ENCODE measurements around the gene WDR90. TPM values are rescaled to one million over a fixed set of nuclear protein-coding genes. Genes with fewer than 3 reads are reported as not detected.

The WDR90 gene
- total RNA-seq, 4 donors from 2014 or later: 23.0 to 166 (median 90.2) TPM

DNA sequence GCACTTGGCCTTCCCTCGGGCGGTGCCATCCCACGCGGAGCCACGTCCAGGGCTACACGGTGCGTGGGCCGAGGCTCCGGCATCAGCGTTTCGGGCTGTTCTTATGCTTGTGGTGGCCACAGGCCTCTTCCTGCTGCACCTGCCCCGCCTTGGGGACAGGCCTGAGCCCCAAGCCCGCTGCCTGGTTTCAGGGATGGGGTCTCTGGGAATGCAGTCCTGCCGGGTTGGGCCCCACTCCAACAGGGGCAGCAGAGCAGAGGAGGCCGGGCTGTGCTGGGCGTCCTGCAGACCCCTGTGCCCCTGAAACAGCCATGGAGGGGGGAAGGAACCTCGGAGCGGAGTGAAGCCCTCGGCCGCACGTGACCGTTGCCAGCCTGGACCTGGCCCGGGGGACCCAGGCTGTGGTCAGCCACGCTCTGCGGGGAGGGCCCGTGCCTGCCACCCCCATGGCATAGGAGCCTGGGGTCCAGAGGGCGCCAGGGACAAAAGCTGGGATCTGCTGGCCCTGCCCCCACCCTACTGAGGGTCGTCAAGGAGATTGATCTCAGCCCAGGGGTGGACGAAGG, 18.8 kb upstream of the WDR90 start:
- H3K27ac ChIP-seq: no peak overlapping the region
- intact Hi-C loops (cut with DNase I; ENCODE audit: low total_unique reads) (loop anchor here (2.0 kb wide), 1 partner anchor 36 kb away; no protein-coding TSS in a partner anchor), in situ Hi-C loops (cut with MboI; ENCODE audit: low pct_ligation_motif_present in 1 of 4, low pct_unique_long_range_greater_than_20kb in 1 of 4, low sequenced_read_pairs in 3 of 4) (no loop called here)
- H3K27me3 ChIP-seq: no peaks in the 10 kb centered on the region
- peaks cover 5 to 19% (median 18%) of the 10 kb centered on the region in 4 donors for H3K4me1 ChIP-seq
- 57% methylated on average over 17 of the region's 29 CpGs; no CpG with 5 or more reads in 1 of the 2 donors for WGBS, 2 donors (ENCODE audit: low coverage in 1 of 2)
- H3K4me3 ChIP-seq: no peak overlapping the region
- no peak for DNase-seq
- H3K9me3 ChIP-seq: no peaks in the 10 kb centered on the region
- TF ChIP-seq, protein P1, sequence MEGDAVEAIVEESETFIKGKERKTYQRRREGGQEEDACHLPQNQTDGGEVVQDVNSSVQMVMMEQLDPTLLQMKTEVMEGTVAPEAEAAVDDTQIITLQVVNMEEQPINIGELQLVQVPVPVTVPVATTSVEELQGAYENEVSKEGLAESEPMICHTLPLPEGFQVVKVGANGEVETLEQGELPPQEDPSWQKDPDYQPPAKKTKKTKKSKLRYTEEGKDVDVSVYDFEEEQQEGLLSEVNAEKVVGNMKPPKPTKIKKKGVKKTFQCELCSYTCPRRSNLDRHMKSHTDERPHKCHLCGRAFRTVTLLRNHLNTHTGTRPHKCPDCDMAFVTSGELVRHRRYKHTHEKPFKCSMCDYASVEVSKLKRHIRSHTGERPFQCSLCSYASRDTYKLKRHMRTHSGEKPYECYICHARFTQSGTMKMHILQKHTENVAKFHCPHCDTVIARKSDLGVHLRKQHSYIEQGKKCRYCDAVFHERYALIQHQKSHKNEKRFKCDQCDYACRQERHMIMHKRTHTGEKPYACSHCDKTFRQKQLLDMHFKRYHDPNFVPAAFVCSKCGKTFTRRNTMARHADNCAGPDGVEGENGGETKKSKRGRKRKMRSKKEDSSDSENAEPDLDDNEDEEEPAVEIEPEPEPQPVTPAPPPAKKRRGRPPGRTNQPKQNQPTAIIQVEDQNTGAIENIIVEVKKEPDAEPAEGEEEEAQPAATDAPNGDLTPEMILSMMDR (IDR thresholded peaks at IDR 0.05): no peak
- TF ChIP-seq POLR2A (IDR thresholded peaks at IDR 0.05) (no peak), POLR2AphosphoS5 (IDR thresholded peaks at IDR 0.05) (no peak), EP300 (IDR thresholded peaks at IDR 0.05; ENCODE audit: low read depth) (no peak)
- no peaks in the 10 kb centered on the region for H3K36me3 ChIP-seq

DNA sequence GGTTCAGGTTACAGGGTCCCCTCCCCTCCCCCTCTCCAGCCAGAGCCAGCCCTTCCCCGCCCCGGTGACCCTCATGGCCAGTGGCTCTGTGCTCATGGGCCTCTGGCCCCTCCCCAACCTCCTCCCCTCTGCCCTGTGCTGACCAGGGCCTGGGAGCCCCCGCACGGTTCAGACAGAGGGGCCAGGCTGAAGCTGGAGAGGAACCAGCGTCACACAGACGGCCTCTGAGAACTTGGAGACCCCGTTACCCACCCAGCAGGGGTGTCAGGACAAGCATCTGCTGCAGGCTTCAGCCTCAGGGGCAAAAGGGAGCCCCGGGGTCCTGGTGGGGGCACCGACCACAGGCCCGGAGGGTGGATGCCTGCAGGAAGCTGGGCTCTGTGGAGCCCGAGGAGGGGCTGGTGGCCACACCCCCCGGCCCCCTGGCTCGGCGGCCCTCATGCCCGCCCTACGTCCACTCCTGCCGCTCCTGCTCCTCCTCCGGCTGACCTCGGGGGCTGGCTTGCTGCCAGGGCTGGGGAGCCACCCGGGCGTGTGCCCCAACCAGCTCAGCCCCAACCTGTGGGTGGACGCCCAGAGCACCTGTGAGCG, 18.3 kb upstream of the WDR90 start, which contains the start of gene WFIKKN1:
Gene WFIKKN1, plus strand, starts transcription at position 171 of the 591 bp plus-strand sequence. Its CDS starts 269 bp downstream, at position 440.
- Histone ChIP-seq H3K4me3 (no peak within 1 kb of the TSS), H3K27me3 (no peaks in the 10 kb centered on the region), H3K9me3 (no peaks in the 10 kb centered on the region), H3K4me1 (peaks cover 8 to 24% (median 23%) of the 10 kb centered on the region in 4 donors), H3K27ac (no peak within 1 kb of the TSS), H3K36me3 (no peaks in the 10 kb centered on the region)
- DNase-seq: no peak
- TF ChIP-seq POLR2A (IDR thresholded peaks at IDR 0.05) (no peak), EP300 (IDR thresholded peaks at IDR 0.05; ENCODE audit: low read depth) (no peak), POLR2AphosphoS5 (IDR thresholded peaks at IDR 0.05) (peak in 1 of 3 donors; percentile 12)
- TF ChIP-seq, protein P1 (IDR thresholded peaks at IDR 0.05): no peak
- intact Hi-C loops (cut with DNase I; ENCODE audit: low total_unique reads) (loop anchor here (2.0 kb wide), 1 partner anchor 36 kb away; no protein-coding TSS in a partner anchor), in situ Hi-C loops (cut with MboI; ENCODE audit: low pct_ligation_motif_present in 1 of 4, low pct_unique_long_range_greater_than_20kb in 1 of 4, low sequenced_read_pairs in 3 of 4) (no loop called here)
- WGBS, 2 donors (ENCODE audit: low coverage in 1 of 2): 9% methylated on average over 13 of the region's 23 CpGs; no CpG with 5 or more reads in 1 of the 2 donors

DNA sequence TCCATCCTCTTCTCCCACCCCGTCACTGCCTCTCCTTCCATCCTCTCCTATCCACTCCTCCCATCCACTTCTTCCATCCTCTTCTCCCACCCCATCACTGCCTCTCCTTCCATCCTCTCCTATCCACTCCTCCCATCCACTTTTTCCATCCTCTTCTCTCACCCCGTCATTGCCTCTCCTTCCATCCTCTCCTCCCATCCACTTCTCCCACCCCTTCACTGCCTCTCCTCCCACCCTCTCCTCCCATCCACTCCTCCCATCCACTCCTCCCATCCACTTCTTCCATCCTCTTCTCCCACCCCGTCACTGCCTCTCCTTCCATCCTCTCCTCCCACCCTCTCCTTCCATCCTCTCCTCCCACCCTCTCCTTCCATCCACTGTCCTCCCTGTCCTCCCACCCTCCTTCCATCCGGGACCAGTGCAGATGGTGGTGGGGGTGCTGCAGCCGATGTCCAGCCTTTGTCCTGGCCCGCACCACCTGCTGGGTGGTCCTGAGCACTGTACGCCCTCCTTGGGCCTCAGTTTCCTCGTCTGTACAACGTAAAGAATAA, 17.3 kb upstream of the WDR90 start:
- intact Hi-C loops (cut with DNase I; ENCODE audit: low total_unique reads) (loop anchor here (2.0 kb wide), 1 partner anchor 37 kb away; no protein-coding TSS in a partner anchor), in situ Hi-C loops (cut with MboI; ENCODE audit: low pct_ligation_motif_present in 1 of 4, low pct_unique_long_range_greater_than_20kb in 1 of 4, low sequenced_read_pairs in 3 of 4) (no loop called here)
- no peak overlapping the region for H3K27ac ChIP-seq
- H3K4me1 ChIP-seq: peaks cover 8 to 24% (median 23%) of the 10 kb centered on the region in 4 donors
- no peak for TF ChIP-seq POLR2AphosphoS5 (IDR thresholded peaks at IDR 0.05)
- no peak for TF ChIP-seq POLR2A (IDR thresholded peaks at IDR 0.05)
- TF ChIP-seq, protein P1 (IDR thresholded peaks at IDR 0.05): no peak
- TF ChIP-seq EP300 (IDR thresholded peaks at IDR 0.05; ENCODE audit: low read depth): no peak
- no peaks in the 10 kb centered on the region for H3K27me3 ChIP-seq
- H3K36me3 ChIP-seq: no peaks in the 10 kb centered on the region
- no peak overlapping the region for H3K4me3 ChIP-seq
- DNase-seq: no peak
- WGBS, 2 donors (ENCODE audit: low coverage in 1 of 2): 27 to 58% methylated on average over 2 to 8 of the region's 9 CpGs
- H3K9me3 ChIP-seq: no peaks in the 10 kb centered on the region

Data from transverse colon (tissue), 4 donors.